Smooth muscle cell (in vitro differentiated cells): ENCODE data around the gene MYO3A. TPM values are rescaled to one million over a fixed set of nuclear protein-coding genes. Genes with fewer than 3 reads are reported as not detected.

Source experiments
- DNase-seq: peaks from one replicate; lab custom pipeline; 2025; ENCODE audit not compliant: unreplicated experiment; lab: John Stamatoyannopoulos, UW
- H2AFZ ChIP-seq: fragments of 200-600 bp; sonication (generic); 2 replicates; pipeline ENCODE4 v1.6.0; 2016; ENCODE audit warnings: antibody characterized with exemption, low read depth, mild to moderate bottlenecking
- H3F3A ChIP-seq: fragments of 200-600 bp; sonication (generic); 2 replicates; pipeline ENCODE4 v1.6.0; 2017; ENCODE audit warnings: antibody characterized with exemption, low read depth
- H3K27ac ChIP-seq: fragments of 200-600 bp; sonication (generic); 2 replicates; pipeline ENCODE4 v1.5.1; 2016; ENCODE audit warnings: low read depth, mild to moderate bottlenecking
- H3K27me3 ChIP-seq: fragments of 200-600 bp; sonication (generic); 2 replicates; pipeline ENCODE4 v1.6.1; 2016; ENCODE audit warnings: low read depth, mild to moderate bottlenecking
- H3K36me3 ChIP-seq: fragments of 200-600 bp; sonication (generic); 2 replicates; pipeline ENCODE4 v1.5.1; 2016; ENCODE audit warnings: low read depth
- H3K4me1 ChIP-seq: fragments of 200-600 bp; sonication (generic); 2 replicates; pipeline ENCODE4 v1.5.1; 2016; ENCODE audit warnings: low read depth
- H3K4me2 ChIP-seq: fragments of 200-600 bp; sonication (generic); 2 replicates; pipeline ENCODE4 v1.6.0; 2016; ENCODE audit warnings: mild to moderate bottlenecking
- H3K4me3 ChIP-seq: fragments of 200-600 bp; sonication (generic); 2 replicates; pipeline ENCODE4 v1.5.1; 2016; ENCODE audit warnings: mild to moderate bottlenecking
- H3K79me2 ChIP-seq: fragments of 200-600 bp; sonication (generic); 2 replicates; pipeline ENCODE4 v1.6.0; 2016; ENCODE audit warnings: low read depth, mild to moderate bottlenecking
- H3K9ac ChIP-seq: fragments of 200-600 bp; sonication (generic); 2 replicates; pipeline ENCODE4 v1.6.0; 2016; ENCODE audit warnings: low read depth
- H3K9me3 ChIP-seq: fragments of 200-600 bp; sonication (generic); replicated peaks from 2 replicates; pipeline ENCODE4 v1.5.1; 2016; ENCODE audit warnings: low read depth
- H4K20me1 ChIP-seq: fragments of 200-600 bp; sonication (generic); 2 replicates; pipeline ENCODE4 v1.6.0; 2016; ENCODE audit warnings: low read depth
- WGBS: methylation state at CpG from one replicate; pipeline ENCODE4 v1.1.7; 2016; ENCODE audit warnings: low lambda C conversion rate; 5-methylcytosine and 5-hydroxymethylcytosine counted together
- polyA plus RNA-seq: library from polyadenylated mRNA; unstranded; fragments of >200 nt; fragmentation: Nextera tagmentation; extraction: Ambion mirVana; gene quantifications from 2 replicates; pipeline ENCODE4 v1.2.1, GENCODE V29; 2016
- total RNA-seq: library from RNA; depleted of rRNA; stranded (reverse); fragments of >200 nt; gene quantifications from 2 replicates; pipeline ENCODE4 v1.2.3, GENCODE V29; 2014
- TF ChIP-seq, protein P1 (sequence below): fragments of 200-600 bp; sonication (generic); IDR thresholded peaks from 2 replicates; pipeline ENCODE4 v1.5.1; 2017; ENCODE audit warnings: borderline replicate concordance, mild to moderate bottlenecking, antibody characterized with exemption; ENCODE audit not compliant: insufficient read depth, poor library complexity, severe bottlenecking

MYO3A gene
- total and polyA plus RNA-seq, 2 experiments from 2014 or later = not detected

DNA sequence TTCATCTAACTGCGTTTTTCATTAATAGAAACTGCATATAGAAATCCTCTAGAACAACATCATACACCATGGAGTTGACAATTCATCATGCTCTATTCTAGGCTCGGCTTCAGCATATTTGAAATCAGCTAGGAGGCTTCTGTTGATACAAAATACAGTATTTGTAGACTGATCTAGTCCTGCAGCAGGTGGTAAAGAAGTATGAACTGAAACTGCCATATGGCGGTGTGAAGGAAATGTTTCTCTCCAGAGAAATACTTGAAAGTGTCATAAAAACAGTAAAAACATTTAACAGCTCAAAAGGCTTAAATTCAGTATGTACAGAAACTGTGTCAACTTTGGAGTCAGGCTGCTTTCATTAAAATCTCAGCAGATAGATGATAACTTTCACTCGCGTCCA is 32.0 kb upstream of the MYO3A start:
- no peak overlapping the region for H2AFZ ChIP-seq
- 78% methylated on average over 5 of the region's 5 CpGs for whole genome bisulfite sequencing

DNA sequence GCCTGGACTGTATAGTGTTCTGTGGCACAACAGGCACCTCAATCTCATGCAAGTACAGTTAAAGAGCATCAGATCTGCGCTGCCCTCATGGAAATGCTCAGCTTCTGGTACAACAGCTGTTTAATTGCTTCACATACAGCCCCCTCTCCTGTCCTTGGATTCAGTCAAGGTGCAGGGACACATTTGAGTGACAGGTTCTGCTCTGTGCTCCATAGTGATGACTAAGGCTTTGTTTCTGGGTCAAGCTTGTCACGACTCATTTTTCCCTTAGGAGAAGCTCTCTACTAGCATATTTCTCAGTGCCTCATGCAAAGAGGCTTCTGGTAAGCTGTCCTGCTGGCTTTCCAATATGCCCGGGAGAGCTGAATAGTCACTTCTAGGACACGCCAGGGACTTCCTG is 26.8 kb upstream of the MYO3A start:
- no peaks in the 10 kb centered on the region for H4K20me1 ChIP-seq
- H3K4me3 ChIP-seq = no peak overlapping the region
- no peaks in the 10 kb centered on the region for H3K79me2 ChIP-seq
- no peaks in the 10 kb centered on the region for H3K36me3 ChIP-seq
- no peaks in the 10 kb centered on the region for H3K9me3 ChIP-seq
- H2AFZ ChIP-seq = no peak overlapping the region
- no peaks in the 10 kb centered on the region for H3F3A ChIP-seq
- no peaks in the 10 kb centered on the region for H3K27me3 ChIP-seq
- 87% methylated on average over 4 of the region's 4 CpGs for WGBS
- no peak overlapping the region for H3K27ac ChIP-seq
- no peak for DNase-seq
- TF ChIP-seq, protein P1, sequence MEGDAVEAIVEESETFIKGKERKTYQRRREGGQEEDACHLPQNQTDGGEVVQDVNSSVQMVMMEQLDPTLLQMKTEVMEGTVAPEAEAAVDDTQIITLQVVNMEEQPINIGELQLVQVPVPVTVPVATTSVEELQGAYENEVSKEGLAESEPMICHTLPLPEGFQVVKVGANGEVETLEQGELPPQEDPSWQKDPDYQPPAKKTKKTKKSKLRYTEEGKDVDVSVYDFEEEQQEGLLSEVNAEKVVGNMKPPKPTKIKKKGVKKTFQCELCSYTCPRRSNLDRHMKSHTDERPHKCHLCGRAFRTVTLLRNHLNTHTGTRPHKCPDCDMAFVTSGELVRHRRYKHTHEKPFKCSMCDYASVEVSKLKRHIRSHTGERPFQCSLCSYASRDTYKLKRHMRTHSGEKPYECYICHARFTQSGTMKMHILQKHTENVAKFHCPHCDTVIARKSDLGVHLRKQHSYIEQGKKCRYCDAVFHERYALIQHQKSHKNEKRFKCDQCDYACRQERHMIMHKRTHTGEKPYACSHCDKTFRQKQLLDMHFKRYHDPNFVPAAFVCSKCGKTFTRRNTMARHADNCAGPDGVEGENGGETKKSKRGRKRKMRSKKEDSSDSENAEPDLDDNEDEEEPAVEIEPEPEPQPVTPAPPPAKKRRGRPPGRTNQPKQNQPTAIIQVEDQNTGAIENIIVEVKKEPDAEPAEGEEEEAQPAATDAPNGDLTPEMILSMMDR = no peak
- H3K4me1 ChIP-seq = no peaks in the 10 kb centered on the region
- no peak overlapping the region for H3K4me2 ChIP-seq
- no peak overlapping the region for H3K9ac ChIP-seq

More for the DNA sequence above, 32.0 kb upstream of the MYO3A start:
- TF ChIP-seq, protein P1 = no peak
- no peaks in the 10 kb centered on the region for H3F3A ChIP-seq
- no peak overlapping the region for H3K4me3 ChIP-seq
- no peak overlapping the region for H3K4me2 ChIP-seq
- H3K27ac ChIP-seq = no peak overlapping the region
- DNase-seq = no peak
- H3K27me3 ChIP-seq = no peaks in the 10 kb centered on the region
- no peaks in the 10 kb centered on the region for H3K79me2 ChIP-seq
- H3K4me1 ChIP-seq = no peaks in the 10 kb centered on the region
- no peaks in the 10 kb centered on the region for H3K9me3 ChIP-seq
- H3K36me3 ChIP-seq = no peaks in the 10 kb centered on the region
- no peak overlapping the region for H3K9ac ChIP-seq
- no peaks in the 10 kb centered on the region for H4K20me1 ChIP-seq

DNA sequence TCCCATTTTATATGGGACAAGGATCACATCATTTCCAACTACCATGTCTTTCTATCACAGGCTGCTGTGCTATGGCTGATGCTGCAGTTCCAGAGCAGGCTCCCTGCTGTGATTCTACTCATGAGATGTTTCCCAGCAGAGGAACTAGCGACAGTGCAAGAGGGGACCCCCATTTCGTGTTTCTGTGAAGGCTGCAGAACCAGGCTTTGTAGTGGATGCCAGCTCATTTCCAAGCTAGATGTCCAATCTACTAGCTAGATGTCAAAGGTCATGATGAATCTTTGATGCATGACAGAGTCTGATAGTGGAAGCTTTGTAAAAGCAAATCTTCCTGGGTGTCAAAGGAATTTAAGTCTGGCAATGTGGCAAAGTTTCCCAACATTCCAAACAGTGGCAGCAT is 21.2 kb upstream of the MYO3A start:
- TF ChIP-seq, protein P1 = no peak
- no peaks in the 10 kb centered on the region for H3K27me3 ChIP-seq
- no peaks in the 10 kb centered on the region for H3K36me3 ChIP-seq
- H2AFZ ChIP-seq = no peak overlapping the region
- no peaks in the 10 kb centered on the region for H3K4me1 ChIP-seq
- no peaks in the 10 kb centered on the region for H3K79me2 ChIP-seq
- DNase-seq = no peak
- no peaks in the 10 kb centered on the region for H4K20me1 ChIP-seq
- H3F3A ChIP-seq = no peaks in the 10 kb centered on the region
- no peak overlapping the region for H3K9ac ChIP-seq
- H3K27ac ChIP-seq = no peak overlapping the region
- no peak overlapping the region for H3K4me3 ChIP-seq
- H3K9me3 ChIP-seq = no peaks in the 10 kb centered on the region
- WGBS = 85% methylated on average over 2 of the region's 2 CpGs
- no peak overlapping the region for H3K4me2 ChIP-seq

DNA sequence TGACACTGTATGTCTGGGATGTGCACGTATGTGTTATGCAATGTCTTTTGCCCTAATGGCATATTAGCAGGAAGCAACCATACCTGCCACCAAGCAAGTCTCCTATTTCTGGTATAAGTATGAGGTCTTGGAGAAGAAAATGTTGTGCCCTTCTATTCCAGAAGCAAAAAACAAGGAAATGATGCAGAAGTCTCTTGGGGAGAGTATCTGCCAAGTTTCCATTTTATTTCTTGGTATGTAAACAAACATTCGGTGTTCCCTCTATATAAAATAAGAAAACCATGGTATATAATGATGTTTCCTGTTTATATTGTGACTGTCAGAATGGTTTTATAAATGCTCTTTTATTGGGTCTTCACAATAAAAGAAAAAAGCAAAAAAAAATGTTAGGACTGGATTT is 19.3 kb upstream of the MYO3A start:
- no peak for DNase-seq
- Histone ChIP-seq H3K79me2 (no peaks in the 10 kb centered on the region), H3K4me3 (no peak overlapping the region), H2AFZ (no peak overlapping the region), H3K27me3 (no peaks in the 10 kb centered on the region), H4K20me1 (no peaks in the 10 kb centered on the region), H3K4me2 (no peak overlapping the region), H3K27ac (no peak overlapping the region), H3K4me1 (no peaks in the 10 kb centered on the region), H3K36me3 (no peaks in the 10 kb centered on the region), H3K9ac (no peak overlapping the region), H3F3A (no peaks in the 10 kb centered on the region), H3K9me3 (no peaks in the 10 kb centered on the region)
- TF ChIP-seq, protein P1 = no peak
- 64% methylated on average over 2 of the region's 2 CpGs for WGBS
